ENCODE data around the gene CFHR5. TPM values are rescaled to one million over a fixed set of nuclear protein-coding genes. Genes with fewer than 3 reads are reported as not detected.

Gene CFHR5
- total RNA-seq, 1 donor from 2014 or later = not detected

DNA sequence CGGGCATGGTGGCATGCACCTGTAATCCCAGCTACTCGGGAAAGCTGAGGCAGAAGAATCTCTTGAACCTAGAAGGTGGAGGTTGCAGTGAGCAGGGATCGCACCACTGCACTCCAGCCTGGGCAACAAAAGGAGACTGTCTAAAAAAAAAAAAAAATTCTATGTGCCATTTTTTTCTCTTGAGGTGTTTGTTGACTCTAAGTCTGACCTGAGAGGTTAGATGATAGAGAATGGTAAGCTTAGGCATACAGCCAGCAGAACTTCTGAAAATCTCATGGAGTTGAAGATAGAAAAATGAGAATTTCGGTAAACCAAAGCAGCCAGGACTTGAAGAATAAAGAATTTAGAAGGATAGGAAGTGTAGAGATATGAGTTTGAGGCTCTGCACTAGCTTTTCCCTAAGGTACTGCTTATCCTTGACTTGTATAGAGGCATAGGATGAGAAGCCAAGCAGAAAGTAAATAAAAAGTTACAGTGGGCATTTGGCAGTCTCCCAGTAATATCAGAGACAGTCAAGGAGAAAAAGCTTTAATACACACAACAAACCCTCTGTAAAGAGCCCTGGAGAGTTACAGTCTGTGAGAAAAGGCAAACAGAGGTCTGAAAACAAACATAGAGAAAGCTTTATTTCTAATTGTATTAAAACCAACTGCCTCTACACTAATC is 65.5 kb downstream of the CFHR5 start:
- H3K27me3 ChIP-seq (ENCODE audit: low read depth) = no peaks in the 10 kb centered on the region
- H3K36me3 ChIP-seq = no peaks in the 10 kb centered on the region
- intact Hi-C loops (cut with DNase I) = no loop called here
- no peak overlapping the region for H3K4me3 ChIP-seq
- H3K4me1 ChIP-seq = no peaks in the 10 kb centered on the region
- no peaks in the 10 kb centered on the region for H3K9me3 ChIP-seq
- TF ChIP-seq CTCF (IDR thresholded peaks at IDR 0.05) = no peak
- ATAC-seq = no peak
- H3K27ac ChIP-seq = no peak overlapping the region
- no peak for DNase-seq

- H3K27ac ChIP-seq = no peak overlapping the region
- no peaks in the 10 kb centered on the region for H3K4me1 ChIP-seq
- DNase-seq (no peak), ATAC-seq (no peak)
- H3K27me3 ChIP-seq (ENCODE audit: low read depth) = no peaks in the 10 kb centered on the region
- no peaks in the 10 kb centered on the region for H3K36me3 ChIP-seq
- no peaks in the 10 kb centered on the region for H3K9me3 ChIP-seq
- intact Hi-C loops (cut with DNase I) = no loop called here
- TF ChIP-seq CTCF (IDR thresholded peaks at IDR 0.05) = no peak
- no peak overlapping the region for H3K4me3 ChIP-seq
Measured at GRCh38 chr1:197049100-197049499, 71.7 kb downstream of the CFHR5 start.

Other genes starting within 250 kb of the CFHR5 start
- 0.24 TPM for gene CFHR3, start 202.7 kb upstream of the CFHR5 start, total RNA-seq
- gene CFHR1, start 157.8 kb upstream of the CFHR5 start, total RNA-seq = 0.74 TPM
- not detected for gene CFHR4, start 89.5 kb upstream of the CFHR5 start, total RNA-seq
- gene CFHR2, start 33.8 kb upstream of the CFHR5 start, total RNA-seq = not detected
- gene F13B, start 89.7 kb downstream of the CFHR5 start, total RNA-seq = not detected
- 1.6 TPM for gene ASPM, start 169.1 kb downstream of the CFHR5 start, total RNA-seq
- gene ZBTB41, start 223.7 kb downstream of the CFHR5 start, total RNA-seq = 14.2 TPM

Measured in lower lobe of right lung (tissue), 2 donors.